ENCODE measurements around the gene MPP4.

The MPP4 gene

GRCh38 chr2:201621293-201621999 lies 77.0 kb downstream of the MPP4 start:
- DNase-seq = no peak

GRCh38 chr2:201618744-201619662 lies 79.4 kb downstream of the MPP4 start:
- DNase-seq = no peak

- no peak for DNase-seq
These were observed 90.4 kb downstream of the MPP4 start for GRCh38 chr2:201608021-201608420.

GRCh38 chr2:201607568-201607967 lies 90.9 kb downstream of the MPP4 start:
- no peak for DNase-seq

- no peak for DNase-seq
These were observed 97.5 kb downstream of the MPP4 start for GRCh38 chr2:201600906-201601305.

GRCh38 chr2:201597397-201597796 lies 101.0 kb downstream of the MPP4 start:
- DNase-seq = no peak
